VCaP (cell line): ENCODE results near the gene ARHGEF11.

Source experiments
- H3K27ac ChIP-seq: fragments of 450-650 bp; 2 replicates; pipeline ENCODE4 v1.5.1; 2017
- CTCF ChIP-seq: fragments of 450-650 bp; conservative IDR thresholded peaks from 2 replicates; pipeline ENCODE4 v1.5.1; 2017; ENCODE audit warnings: mild to moderate bottlenecking, moderate library complexity

Gene ARHGEF11

GRCh38 chr1:156941675-156942074, 103.9 kb downstream of the ARHGEF11 start:
- TF ChIP-seq CTCF = no peak
- H3K27ac ChIP-seq = no peak overlapping the region

GRCh38 chr1:156939786-156940334, 105.7 kb downstream of the ARHGEF11 start:
- no peak overlapping the region for H3K27ac ChIP-seq
- TF ChIP-seq CTCF = no peak

GRCh38 chr1:156938813-156939212, 106.7 kb downstream of the ARHGEF11 start:
- TF ChIP-seq CTCF = no peak
- no peak overlapping the region for H3K27ac ChIP-seq

GRCh38 chr1:156937883-156938282, 107.7 kb downstream of the ARHGEF11 start:
- TF ChIP-seq CTCF = no peak
- no peak overlapping the region for H3K27ac ChIP-seq

- no peak overlapping the region for H3K27ac ChIP-seq
- no peak for TF ChIP-seq CTCF
Observed at GRCh38 chr1:156936721-156937220, 108.8 kb downstream of the ARHGEF11 start.

GRCh38 chr1:156936191-156936590, 109.4 kb downstream of the ARHGEF11 start:
- no peak overlapping the region for H3K27ac ChIP-seq

GRCh38 chr1:156935505-156936128, 109.9 kb downstream of the ARHGEF11 start:
- no peak for TF ChIP-seq CTCF
- H3K27ac ChIP-seq = no peak overlapping the region

More at GRCh38 chr1:156936191-156936590, 109.4 kb downstream of the ARHGEF11 start:
- TF ChIP-seq CTCF = no peak
